GM19324 (cell line): ENCODE measurements around the gene ZFYVE9.
"Not testable (repeated sequence)": the region's sequence is repeated elsewhere in the genome, so short reads cannot be mapped to it uniquely, and the experiment has no call there.

Experiments used
- ATAC-seq: cut with Tn5 transposase; IDR thresholded peaks from one replicate; pipeline ENCODE4 v1.9.1; 2021; ENCODE audit warnings: mild to moderate bottlenecking, moderate library complexity; ENCODE audit not compliant: unreplicated experiment, low FRiP score

The ZFYVE9 gene

DNA sequence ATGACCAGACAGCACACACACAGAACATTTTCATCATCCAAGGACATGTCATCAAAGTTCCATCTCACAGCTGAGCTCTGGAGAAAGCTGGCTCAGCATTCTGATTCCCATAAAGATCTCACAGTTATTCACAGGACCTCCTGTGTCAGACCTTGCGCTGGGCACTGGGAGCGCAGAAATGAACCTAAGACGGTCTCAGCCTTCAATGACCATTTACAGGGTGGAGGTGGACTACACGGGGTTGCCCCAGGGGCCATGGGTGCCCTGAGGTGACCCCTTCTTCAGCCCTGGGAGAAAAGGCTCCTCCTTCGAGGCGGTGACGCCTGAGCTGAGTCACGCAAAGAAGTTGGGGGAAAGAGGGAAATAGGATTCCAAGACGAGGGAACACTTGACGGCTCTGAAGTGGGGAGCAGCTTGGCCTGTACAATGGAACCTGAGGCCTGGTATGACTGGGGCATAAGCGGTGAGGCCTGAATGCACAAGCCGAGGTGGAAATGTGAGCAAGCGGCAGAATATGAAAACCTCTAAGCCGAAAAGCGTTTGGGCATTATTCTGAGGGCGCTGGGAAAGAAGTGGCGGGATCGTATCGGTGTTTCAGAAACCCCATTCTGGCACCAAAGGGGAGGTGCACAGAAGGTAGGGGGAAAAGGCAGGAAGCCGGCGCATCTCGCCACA, 223.3 kb downstream of the ZFYVE9 start:
- no peak for ATAC-seq

DNA sequence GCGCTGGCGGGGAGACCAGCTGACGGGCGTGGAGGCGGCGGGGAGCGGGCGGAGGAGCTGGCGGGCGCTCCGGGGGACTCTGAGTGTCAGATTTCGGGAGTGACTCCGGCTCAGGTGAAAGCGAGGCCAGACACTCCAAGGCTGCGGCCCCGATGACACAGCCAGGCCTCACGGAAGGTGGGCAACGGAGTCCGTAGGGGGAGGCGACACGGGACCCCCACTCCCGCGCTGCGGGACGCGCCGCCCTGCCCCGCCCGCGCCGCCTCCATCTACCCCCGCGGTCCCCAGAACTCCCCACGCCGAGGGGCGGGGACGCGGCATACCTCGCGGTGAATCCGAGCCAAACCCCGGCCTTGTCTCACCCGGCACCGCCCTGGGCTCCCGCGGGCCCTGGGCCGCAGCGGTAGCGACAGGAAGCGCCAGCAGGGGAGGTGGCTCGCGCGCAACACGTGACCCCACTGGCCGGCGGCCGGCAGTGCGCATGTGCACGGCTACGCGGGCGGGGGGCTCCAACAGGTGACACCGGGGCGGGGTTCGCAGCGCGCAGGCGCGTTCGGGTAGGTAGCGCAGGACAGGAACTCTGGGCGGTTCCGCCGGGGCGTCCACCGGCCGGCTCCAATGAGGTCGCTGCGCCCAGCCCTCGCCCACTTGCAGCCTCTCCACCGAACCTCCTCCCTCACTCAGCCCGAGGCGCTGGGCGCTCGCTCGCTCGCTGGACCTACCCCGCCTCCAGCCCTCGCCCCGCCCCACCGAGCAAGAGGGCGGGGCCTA, 224.0 kb downstream of the ZFYVE9 start, which contains the start of gene CC2D1B:
CC2D1B (minus strand) TSS at position 460 of the 771 bp plus-strand sequence. CDS start 1,585 bp downstream, outside the sequence.
- peak; percentile 95 for ATAC-seq

DNA sequence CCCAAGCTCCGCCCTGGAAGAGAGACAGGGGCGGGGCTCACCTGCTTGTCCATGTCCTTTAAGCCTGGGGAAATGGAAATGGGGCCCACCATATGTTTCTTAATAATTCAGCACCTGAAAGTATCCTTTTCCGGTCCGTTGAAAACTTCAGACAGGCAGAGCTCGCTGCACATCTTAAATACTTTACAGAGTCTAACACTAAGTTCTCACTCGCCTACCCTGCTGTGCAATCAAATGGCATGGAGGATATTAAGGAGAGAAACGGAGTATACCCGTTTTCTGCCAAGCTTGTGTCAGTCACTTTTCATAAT, 224.6 kb downstream of the ZFYVE9 start:
- ATAC-seq, result no peak

DNA sequence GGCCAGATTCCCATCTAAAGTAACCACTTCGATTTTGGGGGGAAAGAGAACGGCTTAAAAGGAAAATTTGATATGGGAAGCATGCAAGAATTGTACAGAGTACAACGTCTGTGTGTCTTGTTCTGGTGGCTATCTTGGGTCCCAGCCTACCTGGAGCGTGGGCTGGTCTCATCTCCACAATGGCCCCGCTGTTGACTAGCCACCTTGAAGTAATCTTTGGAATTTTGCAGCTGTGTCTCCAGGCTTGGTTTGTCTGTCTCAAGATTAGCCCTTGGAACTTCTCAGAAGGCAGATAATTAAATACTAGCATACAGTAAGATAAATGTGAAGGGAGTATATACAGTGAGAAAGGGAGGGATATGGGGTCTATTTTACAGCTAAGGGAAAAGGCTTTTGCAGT, 225.4 kb downstream of the ZFYVE9 start:
- ATAC-seq, result no peak

DNA sequence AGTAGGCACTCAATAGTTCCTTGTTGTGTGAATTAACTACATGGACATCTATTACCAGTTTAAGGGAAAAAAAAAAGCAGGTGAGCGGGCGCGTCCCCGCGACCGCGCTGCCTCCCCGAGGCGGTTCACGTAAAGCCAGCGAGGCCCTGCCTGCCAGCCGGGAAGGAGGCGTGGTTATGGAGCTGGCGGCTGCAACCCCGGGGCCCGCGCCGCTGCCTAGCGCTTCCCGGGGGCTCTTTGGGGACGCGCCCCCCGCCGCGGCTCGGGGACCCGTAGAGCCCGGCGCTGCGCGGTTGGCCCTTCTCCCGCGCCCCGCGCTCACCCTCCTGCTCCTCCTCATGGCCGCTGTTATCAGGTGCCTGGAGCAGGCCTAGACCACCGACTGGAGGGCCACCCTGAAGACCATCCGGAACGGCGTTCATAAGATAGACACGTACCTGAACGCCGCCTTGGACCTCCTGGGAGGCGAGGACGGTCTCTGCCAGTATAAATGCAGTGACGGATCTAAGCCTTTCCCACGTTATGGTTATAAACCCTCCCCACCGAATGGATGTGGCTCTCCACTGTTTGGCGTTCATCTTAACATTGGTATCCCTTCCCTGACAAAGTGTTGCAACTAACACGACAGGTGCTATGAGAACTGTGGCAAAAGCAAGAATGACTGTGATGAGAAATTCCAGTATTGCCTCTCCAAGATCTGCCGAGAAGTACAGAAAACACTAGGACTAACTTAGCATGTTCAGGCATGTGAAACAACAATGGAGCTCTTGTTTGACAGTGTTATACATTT, 226.7 kb downstream of the ZFYVE9 start:
- ATAC-seq, result no peak

DNA sequence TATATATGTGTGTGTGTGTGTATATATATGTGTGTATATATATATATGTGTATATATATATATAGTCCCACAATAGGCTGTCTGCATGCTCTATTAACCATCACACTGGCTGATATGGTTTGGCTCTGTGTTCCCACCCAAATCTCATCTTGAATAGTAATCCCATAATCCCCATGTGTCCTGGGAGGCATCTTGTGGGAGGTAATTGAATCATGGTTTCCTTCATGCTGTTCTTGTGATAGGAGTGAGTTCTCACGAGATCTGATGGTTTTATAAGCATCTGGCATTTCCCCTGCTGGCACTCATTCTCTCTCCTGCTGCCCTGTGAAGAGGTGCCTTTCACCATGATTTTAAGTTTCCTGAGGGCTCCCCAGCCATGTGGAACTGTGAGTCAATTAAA, 228.0 kb downstream of the ZFYVE9 start:
- ATAC-seq, result not testable (repeated sequence)

DNA sequence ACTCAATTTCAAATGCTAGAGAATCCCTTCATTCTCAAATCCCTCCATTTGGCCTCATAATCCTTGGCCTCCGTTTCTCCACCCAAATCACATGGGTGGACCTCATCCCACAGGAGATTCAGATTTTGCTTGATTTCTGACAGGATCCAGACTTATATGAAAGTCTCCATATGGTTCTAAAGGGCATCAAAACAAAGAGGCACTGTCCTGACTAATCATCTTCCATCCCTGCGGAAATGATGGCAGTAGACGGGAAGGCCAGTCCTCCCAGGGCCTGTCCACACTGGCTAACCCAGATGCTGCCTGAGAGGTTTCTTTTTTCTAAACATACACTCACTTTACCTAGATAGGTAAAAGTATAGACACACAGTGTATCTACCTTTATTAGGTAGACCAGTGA, 243.5 kb downstream of the ZFYVE9 start:
- ATAC-seq, result no peak

DNA sequence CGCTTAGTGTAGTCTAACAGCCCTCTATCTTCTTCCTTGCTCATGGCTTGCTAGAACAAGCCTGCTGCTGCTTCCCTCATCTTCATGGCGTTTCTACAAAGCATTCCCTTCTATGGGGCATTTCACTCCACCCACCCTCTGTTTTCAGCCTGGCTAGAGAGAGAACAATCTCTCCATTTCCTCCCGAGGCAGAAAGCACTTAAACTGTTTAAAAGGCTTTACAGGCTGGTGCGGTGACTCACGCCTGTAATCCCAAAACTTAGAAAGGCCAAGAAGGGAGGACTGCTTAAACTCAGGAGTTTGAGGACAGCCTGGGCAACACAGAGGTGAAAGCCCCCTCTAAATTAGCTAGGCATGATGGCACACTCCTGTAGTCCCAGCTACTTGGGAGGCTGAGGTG, 244.6 kb downstream of the ZFYVE9 start:
- ATAC-seq, result no peak

DNA sequence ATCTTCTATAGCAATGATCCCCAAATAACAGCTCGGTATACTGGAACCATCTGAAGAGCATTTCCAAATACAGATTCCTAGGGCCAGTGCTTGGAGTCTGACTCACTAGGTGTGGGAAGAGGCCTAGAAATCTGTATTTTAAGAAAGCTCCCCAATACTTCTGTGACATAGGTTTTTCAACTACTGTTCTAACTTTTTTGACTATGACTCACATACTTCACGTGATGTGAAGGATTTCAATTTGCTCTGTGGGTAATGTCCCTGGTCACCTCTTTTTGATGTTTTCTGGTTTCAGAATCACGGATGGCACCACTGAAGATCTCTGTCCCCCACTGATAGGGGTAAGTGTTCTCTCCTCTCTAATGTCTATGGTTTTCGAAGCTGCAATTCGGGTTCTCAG, 251.3 kb downstream of the ZFYVE9 start:
- ATAC-seq, result no peak
